GM10847 (cell line): ENCODE data around the gene RNF223.

ENCODE experiments used
- POLR2A ChIP-seq: IDR thresholded peaks from 2 replicates; pipeline ENCODE4 v1.6.1; 2011; ENCODE audit not compliant: insufficient read length; ENCODE audit errors: extremely low read depth

RNF223 gene

DNA sequence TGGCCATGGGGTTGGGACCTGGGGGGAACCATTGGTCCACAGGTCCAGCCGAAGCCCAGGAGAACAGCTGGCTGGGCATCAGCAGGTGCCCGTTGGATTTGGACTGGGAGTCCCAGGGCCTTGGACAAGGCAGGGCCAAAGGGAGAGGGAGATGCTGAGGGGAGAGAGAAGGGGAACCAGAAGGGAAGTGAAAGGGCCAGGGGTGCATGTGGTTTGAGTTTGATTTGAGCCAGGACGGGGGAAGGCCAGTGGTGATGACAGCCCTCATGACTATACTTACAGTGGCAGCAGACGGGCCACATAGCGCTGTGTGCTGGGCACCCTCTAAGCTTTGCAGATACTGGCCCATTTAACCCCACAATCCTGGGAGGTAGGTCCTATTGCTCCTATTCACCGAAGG is 35.4 kb downstream of the RNF223 start:
- no peak for TF ChIP-seq POLR2A

GRCh38 chr1:1037366-1038327 is 36.5 kb downstream of the RNF223 start:
- no peak for TF ChIP-seq POLR2A

- no peak for TF ChIP-seq POLR2A
Observed at GRCh38 chr1:1035291-1035943, 38.7 kb downstream of the RNF223 start.

DNA sequence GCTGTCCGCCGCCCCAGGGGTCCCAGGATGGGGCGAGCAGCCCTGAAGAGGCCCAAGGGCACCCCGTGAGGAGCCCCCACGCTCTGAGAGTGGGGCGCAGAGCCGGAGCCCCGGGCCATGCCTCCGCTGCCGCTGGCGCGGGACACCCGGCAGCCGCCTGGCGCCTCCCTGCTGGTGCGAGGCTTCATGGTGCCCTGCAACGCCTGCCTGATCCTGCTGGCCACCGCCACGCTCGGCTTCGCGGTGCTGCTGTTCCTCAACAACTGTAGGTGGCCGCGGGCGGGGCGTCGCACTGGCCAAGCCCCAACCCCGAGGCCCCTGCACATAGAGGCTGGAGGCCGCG is 39.7 kb downstream of the RNF223 start:
- no peak for TF ChIP-seq POLR2A

GRCh38 chr1:1033731-1034438 is 40.2 kb downstream of the RNF223 start:
- no peak for TF ChIP-seq POLR2A

- TF ChIP-seq POLR2A: no peak
Observed at GRCh38 chr1:1033009-1033587, 41.0 kb downstream of the RNF223 start.

DNA sequence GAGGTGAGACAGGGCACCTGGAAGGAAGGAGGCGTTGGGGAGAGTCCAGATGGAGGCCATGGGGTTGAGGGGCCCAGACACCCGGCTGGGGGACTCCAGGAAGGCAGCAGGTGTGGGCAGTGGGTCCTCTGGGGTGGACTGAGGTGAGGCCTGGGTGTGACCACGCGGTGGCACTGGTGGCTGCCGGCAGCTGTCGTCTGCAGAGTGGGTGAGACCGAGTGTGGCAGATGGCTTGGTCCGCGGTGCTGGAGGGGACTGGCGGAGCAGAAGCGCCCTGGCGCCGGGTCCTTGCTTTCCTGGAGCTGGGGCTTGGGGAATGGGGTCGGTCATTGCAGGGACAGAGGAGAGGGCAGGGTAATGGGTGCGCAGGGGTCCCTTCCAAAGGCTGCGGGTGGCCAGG is 41.7 kb downstream of the RNF223 start:
- no peak for TF ChIP-seq POLR2A

DNA sequence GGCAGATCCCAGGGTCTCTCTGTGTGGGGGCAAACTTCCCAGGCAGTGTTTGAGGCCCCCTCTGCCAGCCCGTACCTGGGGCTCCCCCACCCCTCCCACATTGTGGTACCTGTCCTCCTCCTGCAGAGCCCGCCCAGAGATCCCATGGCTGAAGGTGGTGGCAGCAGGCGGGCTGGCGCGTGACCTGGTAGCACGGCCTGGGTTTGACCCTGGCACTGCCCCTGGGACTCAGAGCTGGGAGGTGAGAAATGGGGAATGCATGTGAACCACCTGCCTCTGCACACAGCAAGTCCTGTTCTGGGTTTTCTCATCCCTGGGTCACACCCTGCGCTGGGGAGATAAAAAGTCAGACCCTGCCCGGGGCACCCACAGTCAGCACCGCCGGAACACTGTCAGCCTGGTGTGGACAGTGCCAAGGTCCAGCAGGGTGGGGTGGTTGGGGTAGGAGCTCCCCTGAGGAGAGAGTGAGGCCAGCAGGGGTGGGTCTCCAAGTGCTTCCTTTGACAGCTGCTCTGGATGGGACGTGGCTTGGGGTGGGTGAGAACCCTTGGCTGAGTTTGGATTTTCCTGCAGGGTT is 42.4 kb downstream of the RNF223 start:
- no peak for TF ChIP-seq POLR2A

- TF ChIP-seq POLR2A: no peak
Observed at GRCh38 chr1:1027791-1028190, 46.3 kb downstream of the RNF223 start.

- TF ChIP-seq POLR2A: no peak
Observed at GRCh38 chr1:1026599-1027413, 47.3 kb downstream of the RNF223 start.

DNA sequence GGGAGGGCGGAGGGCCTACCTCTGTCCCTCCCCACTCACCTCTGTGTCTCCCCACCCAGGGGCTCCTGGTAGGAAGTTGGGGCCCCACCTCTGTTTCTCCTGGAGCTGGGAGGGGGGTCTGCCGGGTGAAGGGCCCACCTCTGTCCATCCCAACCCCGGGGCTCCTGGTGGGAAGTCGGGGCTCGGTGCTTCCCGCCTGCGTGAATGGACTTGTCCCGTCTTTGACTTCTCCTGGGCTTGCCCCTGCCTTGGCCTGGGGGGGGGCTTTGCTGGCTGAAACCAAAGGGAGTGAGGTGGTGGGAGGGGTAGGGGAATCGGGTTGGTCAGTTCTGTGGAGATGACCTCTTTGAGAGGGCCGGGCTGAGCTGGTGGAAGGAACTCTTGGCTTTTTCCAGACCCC is 48.4 kb downstream of the RNF223 start:
- no peak for TF ChIP-seq POLR2A

- TF ChIP-seq POLR2A: no peak
Observed at GRCh38 chr1:1024771-1025699, 49.1 kb downstream of the RNF223 start.

DNA sequence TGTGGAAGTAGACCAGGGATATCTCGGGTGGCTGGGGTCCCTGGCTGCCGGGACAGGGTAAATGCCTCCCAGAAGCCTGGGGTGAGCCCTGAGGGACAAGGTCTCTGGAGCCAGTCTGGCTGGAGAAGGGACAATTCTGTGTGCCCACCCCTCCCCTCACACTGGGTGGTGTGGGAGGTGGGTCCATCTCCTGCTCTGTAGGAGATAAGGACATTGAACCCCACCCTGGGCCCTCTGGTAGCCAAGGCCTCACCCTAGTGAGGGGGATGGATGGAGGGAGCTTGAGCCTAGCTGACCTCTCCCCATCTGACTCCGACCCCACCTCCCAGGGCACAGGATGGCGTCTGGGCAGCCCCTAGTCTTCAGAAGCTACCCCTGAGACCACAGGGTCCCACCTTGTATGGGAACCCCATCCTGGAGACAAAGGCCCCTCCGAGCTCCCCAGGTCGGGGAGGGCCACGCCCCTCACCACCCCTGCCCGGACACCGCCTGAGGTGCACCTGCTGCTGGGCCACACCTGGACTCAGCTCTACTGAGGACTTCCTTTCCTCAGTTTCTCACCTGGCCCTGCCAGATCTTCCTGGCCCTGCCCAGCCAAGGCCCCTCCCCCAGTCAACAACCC is 49.8 kb downstream of the RNF223 start:
- no peak for TF ChIP-seq POLR2A

DNA sequence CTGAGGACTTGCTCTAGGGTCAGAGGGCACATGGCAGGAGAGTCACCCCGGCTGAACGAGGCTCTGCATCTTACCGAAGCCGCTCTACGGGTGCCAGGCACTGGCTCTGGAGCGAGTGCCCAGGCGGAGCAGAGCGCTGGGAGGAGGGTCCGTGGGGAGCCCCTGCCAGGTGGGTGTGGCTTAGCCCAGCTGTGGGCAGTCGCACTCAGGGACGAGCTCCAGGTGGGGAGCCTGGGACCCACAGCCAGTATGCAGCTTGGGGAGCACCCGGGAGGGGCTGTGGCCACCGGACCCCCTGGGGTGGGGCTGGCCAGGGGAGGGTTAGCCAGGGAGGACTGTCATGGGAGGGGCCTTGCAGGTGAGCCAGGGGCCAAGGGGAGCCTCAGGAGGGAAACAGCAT is 50.4 kb downstream of the RNF223 start:
- no peak for TF ChIP-seq POLR2A
